Femur (tissue), 1 donor: Measurements from ENCODE around the gene SAMD11.
"Not testable (repeated sequence)": the region's sequence is repeated elsewhere in the genome, so short reads cannot be mapped to it uniquely, and the experiment has no call there.

Source experiments
- DNase-seq: peaks from one replicate; pipeline ENCODE4 v3.0.0-alpha.2; 2017

The SAMD11 gene

DNA sequence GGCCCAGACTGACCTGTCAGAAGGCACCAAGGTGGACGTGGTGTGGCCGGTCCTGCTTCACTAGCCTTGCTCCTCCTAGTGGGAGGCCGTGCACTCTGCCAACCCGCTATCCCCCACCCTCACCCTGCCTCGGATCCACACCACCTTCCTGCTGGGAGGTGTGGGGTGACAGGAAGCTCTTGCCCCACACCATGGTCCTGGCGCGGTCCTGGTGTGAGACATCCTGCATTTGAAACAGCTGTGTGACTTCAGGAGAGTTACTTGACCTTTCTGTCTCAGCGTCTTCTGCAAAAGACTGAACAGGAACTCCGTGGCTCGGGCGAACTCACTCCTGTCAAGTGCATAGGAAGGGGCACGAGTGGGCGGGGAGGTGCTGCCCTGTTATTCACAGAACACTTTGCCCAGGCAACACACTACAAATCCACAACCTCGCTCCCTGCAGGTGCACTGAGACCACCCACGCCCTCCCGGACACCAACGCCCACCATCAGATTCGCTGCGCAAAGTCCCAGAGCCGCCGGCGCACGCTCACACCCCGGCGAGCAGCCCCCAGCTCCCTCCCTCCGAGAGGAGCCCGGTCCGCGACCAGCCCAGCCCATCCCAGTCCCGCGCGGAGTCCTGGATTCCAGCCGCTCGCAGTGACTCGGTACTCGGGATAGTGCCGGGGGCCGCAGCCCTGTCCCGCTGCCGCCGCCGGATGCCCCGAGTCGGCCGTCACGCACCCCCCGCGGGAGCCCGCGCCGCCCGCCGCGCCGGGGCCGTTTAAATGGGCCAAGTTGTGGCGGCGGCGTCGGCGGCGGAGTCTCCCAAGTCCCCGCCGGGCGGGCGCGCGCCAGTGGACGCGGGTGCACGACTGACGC is at the start of gene SAMD11:
Gene SAMD11, plus strand, starts transcription at position 793 of the 860 bp plus-strand sequence. CDS start 509 bp downstream, outside the sequence.
- peak; percentile 89 for DNase-seq

- not testable (repeated sequence) for DNase-seq
Observed at GRCh38 chr1:876428-877208, 47.1 kb upstream of the SAMD11 start.

GRCh38 chr1:877209-877986 is 46.3 kb upstream of the SAMD11 start:
- not testable (repeated sequence) for DNase-seq

- not testable (repeated sequence) for DNase-seq
Observed at GRCh38 chr1:880511-880910, 43.2 kb upstream of the SAMD11 start.

DNA sequence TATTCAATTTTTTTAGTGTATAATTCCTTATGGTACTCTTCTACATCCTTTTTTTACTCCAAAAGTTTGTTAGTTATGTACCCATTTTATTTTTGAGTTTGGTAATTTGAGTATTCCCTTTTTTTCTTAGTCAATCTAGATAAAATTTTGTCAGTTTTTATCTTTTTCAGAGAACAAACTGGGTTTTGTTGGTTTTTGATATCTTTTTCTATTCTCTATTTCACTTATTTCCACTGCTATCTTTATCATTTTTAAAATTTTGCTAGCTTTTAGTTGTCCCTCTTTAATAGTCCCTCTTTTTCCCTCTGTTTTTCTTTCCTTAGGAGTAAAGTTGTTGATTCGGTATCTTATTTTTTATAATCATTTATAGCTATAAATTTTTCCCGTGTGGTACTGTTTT is 42.8 kb upstream of the SAMD11 start:
- not testable (repeated sequence) for DNase-seq

GRCh38 chr1:886311-886710 is 37.4 kb upstream of the SAMD11 start:
- no peak for DNase-seq

DNA sequence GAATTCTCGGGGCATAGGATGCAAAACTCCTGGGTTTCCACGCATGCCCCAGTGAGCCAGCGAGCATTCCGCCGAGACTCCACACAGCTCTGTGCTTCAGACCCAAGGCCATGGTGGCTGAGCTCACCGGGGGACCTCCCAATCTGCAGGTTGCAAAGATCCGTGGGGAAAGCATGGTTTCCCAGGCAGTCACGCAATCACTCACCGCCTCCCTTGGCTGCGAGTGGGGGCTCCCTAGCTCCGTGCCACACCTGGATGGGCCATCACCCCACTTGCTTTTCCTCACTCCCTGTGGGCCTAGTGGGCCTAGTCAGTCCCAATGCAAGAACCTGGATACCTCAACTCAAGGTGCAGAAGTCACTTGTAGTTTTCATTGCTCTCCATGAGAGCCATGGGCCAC is 37.0 kb upstream of the SAMD11 start:
- DNase-seq = no peak

DNA sequence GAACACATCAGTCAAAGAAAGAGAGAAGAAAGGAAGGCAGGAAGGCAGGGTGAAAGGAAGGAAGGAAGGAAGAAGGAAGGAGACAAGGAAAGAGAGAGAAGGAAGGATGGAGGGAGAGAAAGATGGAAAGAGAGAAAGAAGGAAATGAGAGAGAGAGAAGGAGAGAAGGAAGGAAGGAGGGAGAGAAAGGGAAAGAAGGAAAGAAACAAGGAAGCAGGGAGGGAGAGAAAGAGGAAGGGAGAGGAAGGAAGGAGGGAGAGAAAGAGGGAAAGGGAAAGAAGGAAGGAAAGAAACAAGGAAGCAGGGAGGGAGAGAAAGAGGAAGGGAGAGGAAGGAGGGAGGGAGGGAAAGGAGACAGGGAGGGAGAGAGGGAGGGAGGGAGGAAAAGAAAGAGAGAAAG is 35.4 kb upstream of the SAMD11 start:
- DNase-seq = no peak

DNA sequence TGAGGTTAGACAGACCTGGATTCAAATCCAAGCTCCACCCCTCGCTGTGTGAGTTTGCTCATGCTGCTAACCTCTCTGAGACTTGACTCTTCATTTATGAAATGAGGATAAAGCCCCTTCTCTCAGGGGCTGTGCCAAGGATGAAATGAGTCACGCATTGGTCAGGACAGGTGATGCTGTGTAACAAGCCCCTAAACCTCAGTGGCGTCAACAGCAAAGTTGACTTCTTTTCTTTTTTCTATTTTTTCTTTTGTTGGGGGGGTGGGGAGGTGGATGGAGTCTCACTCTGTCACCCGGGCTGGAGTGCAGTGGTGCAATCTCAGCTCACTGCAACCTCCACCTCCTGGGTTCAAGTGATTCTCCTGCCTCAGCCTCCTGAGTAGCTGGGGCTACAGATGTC is 33.9 kb upstream of the SAMD11 start:
- not testable (repeated sequence) for DNase-seq

DNA sequence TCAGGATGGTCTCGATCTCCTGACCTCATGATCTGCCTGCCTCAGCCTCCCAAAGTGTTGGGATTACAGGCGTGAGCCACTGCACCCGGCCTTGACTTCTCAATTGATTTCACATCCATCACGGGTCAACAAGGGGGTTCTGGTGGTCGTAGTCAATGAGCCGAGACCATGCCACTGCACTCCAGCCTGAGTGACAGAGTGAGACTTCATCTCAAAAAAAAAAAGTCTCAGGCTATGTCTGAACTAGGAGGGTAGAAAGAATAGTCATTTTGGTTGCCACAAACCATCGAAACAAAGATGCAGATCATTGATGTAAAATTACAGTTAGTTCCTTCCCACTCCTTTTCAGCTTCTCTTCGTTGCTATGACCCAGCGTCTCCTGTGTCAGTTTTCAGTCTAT is 33.5 kb upstream of the SAMD11 start:
- DNase-seq = not testable (repeated sequence)

- no peak for DNase-seq
Observed at GRCh38 chr1:890661-891060, 33.1 kb upstream of the SAMD11 start.

GRCh38 chr1:897226-897625 is 26.5 kb upstream of the SAMD11 start:
- DNase-seq = no peak

DNA sequence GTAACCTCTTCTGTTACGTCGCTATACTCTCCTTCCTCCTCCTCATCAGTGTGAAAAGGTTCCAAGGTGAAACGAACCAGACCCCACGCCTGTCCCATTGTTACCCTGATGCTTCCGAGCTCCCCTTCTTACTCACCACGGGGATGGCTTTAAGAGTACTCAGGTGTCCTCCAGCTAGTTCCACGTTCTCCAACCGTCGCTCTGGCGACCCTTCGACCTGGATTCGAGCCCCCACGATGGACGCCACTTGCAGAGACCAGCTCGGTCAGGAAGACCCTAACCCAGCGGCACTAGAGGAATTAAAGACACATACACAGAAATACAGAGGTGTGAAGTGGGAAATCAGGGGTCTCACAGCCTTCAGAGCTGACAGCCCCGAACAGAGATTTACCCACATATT is 25.8 kb upstream of the SAMD11 start:
- DNase-seq = not testable (repeated sequence)

DNA sequence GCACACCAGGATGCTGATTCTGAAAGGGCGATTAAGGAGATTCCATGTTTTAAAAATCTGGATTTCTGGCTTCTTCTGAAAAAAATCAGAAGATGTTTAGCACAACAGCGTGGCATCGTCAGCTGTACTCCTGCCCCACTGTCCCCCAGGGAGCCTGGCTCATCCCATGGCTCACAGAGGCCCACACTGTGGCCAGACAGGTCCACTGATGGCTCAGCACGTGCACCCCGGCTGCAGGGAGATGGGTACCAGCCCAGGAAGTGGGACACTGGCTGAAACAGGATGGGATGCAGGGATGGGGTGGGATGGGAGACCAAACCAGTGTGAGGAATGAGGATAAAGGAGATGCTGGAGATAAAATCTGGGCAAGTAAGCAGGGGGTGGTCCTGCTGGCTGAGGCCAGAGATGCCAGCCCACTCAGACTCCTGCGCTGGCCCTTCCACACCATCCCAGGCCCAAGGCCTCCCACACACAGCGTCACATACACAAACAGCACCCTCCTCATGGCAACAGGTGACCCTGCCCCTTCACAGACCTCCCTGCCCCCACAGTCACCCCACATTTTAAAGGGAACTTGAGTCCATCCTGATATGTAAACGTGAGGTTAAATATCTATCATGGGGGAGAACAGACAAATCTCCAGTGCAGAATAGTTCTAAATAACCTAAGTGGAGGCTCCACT is 23.9 kb upstream of the SAMD11 start:
- DNase-seq = no peak

DNA sequence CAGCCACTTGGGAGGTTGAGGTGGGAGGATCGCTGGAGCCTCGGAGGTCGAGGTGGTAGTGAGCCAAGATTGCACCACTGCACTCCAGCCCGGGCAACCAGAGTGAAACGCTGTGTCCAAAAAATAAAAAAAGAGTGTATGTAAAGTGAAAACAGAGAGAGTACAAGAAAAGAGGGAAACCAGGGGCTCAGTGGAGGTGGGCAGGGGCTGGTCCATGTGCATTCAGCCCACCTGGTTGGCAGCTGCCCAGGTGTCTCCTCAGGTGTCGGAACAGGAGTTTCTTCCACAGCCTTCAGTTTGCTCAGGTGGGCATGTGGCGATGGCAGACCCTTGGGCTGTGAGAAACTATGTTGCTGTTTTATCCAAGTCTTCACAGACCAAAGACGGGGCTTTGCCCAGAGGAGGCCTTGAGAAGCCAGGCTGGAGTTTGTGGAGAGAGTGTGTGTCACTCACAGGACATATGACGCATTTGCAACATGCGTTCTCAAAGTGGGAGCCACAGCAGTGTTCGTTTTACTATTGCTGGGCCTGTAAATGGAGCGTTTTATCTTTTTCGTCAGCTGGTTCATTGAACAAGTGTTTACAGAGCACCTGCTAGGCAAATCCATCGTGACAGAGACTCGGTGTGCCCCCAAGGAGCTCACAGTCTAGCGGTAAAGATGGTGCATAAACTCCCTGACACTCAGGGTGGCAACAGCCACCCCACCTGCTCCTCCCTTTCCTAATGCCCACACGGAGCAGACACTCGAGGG is 22.4 kb upstream of the SAMD11 start:
- no peak for DNase-seq

DNA sequence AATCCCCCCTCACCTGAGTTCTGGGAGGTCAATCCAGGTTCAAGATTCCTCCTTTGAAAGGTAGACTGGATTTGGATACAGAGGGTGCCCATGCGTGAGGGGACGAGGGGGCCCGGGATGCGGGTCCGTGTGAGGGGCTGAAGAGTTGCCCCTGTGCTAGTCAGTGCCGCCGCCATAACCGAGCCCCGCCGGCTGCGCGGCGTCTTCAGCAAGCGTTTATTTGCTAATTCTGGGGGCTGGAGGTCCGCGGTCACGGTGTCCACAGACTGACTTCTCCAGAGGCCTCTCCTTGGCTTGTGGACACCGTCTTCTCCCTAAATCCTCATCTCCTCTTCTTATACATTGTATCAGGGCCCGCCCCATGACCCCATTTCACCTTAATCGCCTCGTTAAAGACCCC is 20.9 kb upstream of the SAMD11 start:
- no peak for DNase-seq

GRCh38 chr1:903305-903704 is 20.4 kb upstream of the SAMD11 start:
- DNase-seq = no peak

- DNase-seq = no peak
Observed at GRCh38 chr1:903721-904271, 19.9 kb upstream of the SAMD11 start.

DNA sequence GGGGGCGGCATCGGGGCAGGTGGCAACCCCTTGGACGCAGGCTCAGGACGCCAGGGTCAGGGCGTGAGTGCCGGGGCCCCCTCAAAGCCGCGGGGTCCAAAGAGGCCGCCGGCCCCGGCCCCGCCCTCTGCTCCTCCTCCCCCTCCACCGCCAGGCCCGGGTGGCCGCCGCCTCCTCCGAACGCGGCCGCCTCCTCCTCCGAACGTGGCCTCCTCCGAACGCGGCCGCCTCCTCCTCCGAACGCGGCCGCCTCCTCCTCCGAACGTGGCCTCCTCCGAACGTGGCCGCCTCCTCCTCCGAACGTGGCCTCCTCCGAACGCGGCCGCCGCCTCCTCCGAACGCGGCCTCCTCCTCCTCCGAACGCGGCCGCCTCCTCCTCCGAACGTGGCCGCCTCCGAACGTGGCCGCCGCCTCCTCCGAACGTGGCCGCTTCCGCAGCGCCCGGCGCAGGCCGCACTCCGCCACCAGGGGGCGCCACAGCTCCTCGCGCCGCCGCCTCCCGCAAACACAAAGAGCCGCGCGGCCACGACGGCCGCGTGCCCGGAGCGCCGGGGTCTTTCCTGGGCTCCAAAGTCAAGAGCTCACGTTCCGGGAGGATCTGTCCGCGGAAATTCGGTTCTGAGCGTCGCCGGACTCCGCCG is 19.3 kb upstream of the SAMD11 start:
- peak; percentile 93 for DNase-seq

GRCh38 chr1:905071-905749 is 18.5 kb upstream of the SAMD11 start:
- DNase-seq = peak; percentile 69
